ENCODE measurements around the gene TBCK. TPM values are rescaled to one million over a fixed set of nuclear protein-coding genes. Genes with fewer than 3 reads are reported as not detected.

Gene TBCK
- polyA plus RNA-seq, 1 donor (not counting 4 experiments of a cell fraction or from before 2014, with no cell fraction given), result 19.3 TPM

GRCh38 chr4:106266201-106266600 lies 49.8 kb downstream of the TBCK start:
- H3K9me3 ChIP-seq (ENCODE audit: control insufficient read depth, low read depth, low read length), result no peaks in the 10 kb centered on the region
- H4K20me1 ChIP-seq (ENCODE audit: control insufficient read depth, extremely low read depth, insufficient read depth, low read length), result no peaks in the 10 kb centered on the region
- H3K4me1 ChIP-seq (ENCODE audit: control insufficient read depth, extremely low read depth, insufficient read depth, low read length), result peaks cover 5% of the 10 kb centered on the region
- H2AFZ ChIP-seq (ENCODE audit: control insufficient read depth, low read length), result no peak overlapping the region
- no peaks in the 10 kb centered on the region for H3K36me3 ChIP-seq (ENCODE audit: control insufficient read depth in 2 of 2, extremely low read depth in 1 of 2, insufficient read depth in 2 of 2, low read length in 2 of 2)
- DNase-seq (ENCODE audit: low read depth, low spot score) (no peak), FAIRE-seq (peak; percentile 79)
- H3K27me3 ChIP-seq (ENCODE audit: control insufficient read depth, extremely low read depth, insufficient read depth, low read length), result no peaks in the 10 kb centered on the region
- no peak overlapping the region for H3K9ac ChIP-seq (ENCODE audit: control insufficient read depth, extremely low read depth, insufficient read depth, low read length)
- TF ChIP-seq EZH2 (IDR thresholded peaks at IDR 0.05; ENCODE audit: low read length) (no peak), CTCF (optimal IDR thresholded peaks at IDR 0.05 in 1 of 3, IDR thresholded peaks at IDR 0.05 in 1 of 3, conservative IDR thresholded peaks at IDR 0.05 in 1 of 3; ENCODE audit: extremely low read depth in 1 of 3, insufficient read depth in 2 of 3, low read length in 3 of 3) (peak in 2 of 3 experiments; percentile 50 to 65)
- no peaks in the 10 kb centered on the region for H3K9me1 ChIP-seq (ENCODE audit: control insufficient read depth, extremely low read depth, insufficient read depth, low read length)
- dilution Hi-C loops (cut with MboI; ENCODE audit: extremely low pct_ligation_motif_present, low sequenced_read_pairs), result no loop called here
- no peak overlapping the region for H3K4me2 ChIP-seq (ENCODE audit: control insufficient read depth, extremely low read depth, insufficient read depth, low read depth, low read length)
- no peaks in the 10 kb centered on the region for H3K79me2 ChIP-seq (ENCODE audit: control insufficient read depth, insufficient read depth, low read length)
- no peak overlapping the region for H3K4me3 ChIP-seq (ENCODE audit: control insufficient read depth in 2 of 3, extremely low read depth in 1 of 3, insufficient read depth in 2 of 3, low read depth in 1 of 3, low read length in 3 of 3)
- no peak overlapping the region for H3K27ac ChIP-seq (ENCODE audit: control insufficient read depth, insufficient read depth, low read length)

GRCh38 chr4:106264331-106264728 lies 51.7 kb downstream of the TBCK start:
- Histone ChIP-seq H3K27ac (ENCODE audit: control insufficient read depth, insufficient read depth, low read length) (no peak overlapping the region), H3K4me1 (ENCODE audit: control insufficient read depth, extremely low read depth, insufficient read depth, low read length) (peaks cover 5% of the 10 kb centered on the region), H3K9ac (ENCODE audit: control insufficient read depth, extremely low read depth, insufficient read depth, low read length) (no peak overlapping the region), H2AFZ (ENCODE audit: control insufficient read depth, low read length) (no peak overlapping the region), H3K36me3 (ENCODE audit: control insufficient read depth in 2 of 2, extremely low read depth in 1 of 2, insufficient read depth in 2 of 2, low read length in 2 of 2) (no peaks in the 10 kb centered on the region), H3K4me3 (ENCODE audit: control insufficient read depth in 2 of 3, extremely low read depth in 1 of 3, insufficient read depth in 2 of 3, low read depth in 1 of 3, low read length in 3 of 3) (no peak overlapping the region), H3K9me1 (ENCODE audit: control insufficient read depth, extremely low read depth, insufficient read depth, low read length) (no peaks in the 10 kb centered on the region), H3K27me3 (ENCODE audit: control insufficient read depth, extremely low read depth, insufficient read depth, low read length) (no peaks in the 10 kb centered on the region), H3K4me2 (ENCODE audit: control insufficient read depth, extremely low read depth, insufficient read depth, low read depth, low read length) (peak overlapping the region; percentile 25), H4K20me1 (ENCODE audit: control insufficient read depth, extremely low read depth, insufficient read depth, low read length) (no peaks in the 10 kb centered on the region), H3K9me3 (ENCODE audit: control insufficient read depth, low read depth, low read length) (no peaks in the 10 kb centered on the region), H3K79me2 (ENCODE audit: control insufficient read depth, insufficient read depth, low read length) (no peaks in the 10 kb centered on the region)
- TF ChIP-seq CTCF (optimal IDR thresholded peaks at IDR 0.05 in 1 of 3, IDR thresholded peaks at IDR 0.05 in 1 of 3, conservative IDR thresholded peaks at IDR 0.05 in 1 of 3; ENCODE audit: extremely low read depth in 1 of 3, insufficient read depth in 2 of 3, low read length in 3 of 3) (no peak), EZH2 (IDR thresholded peaks at IDR 0.05; ENCODE audit: low read length) (no peak)
- dilution Hi-C loops (cut with MboI; ENCODE audit: extremely low pct_ligation_motif_present, low sequenced_read_pairs), result no loop called here
- FAIRE-seq (peak; percentile 79), DNase-seq (ENCODE audit: low read depth, low spot score) (peak; percentile 44)
